HEK293 (cell line): ENCODE results near the gene PPFIA3.

Experiments
- EGR2 ChIP-seq: fragments of 450-650 bp; formaldehyde crosslinking; IDR thresholded peaks from 2 replicates; pipeline ENCODE4 v1.5.1; 2016; ENCODE audit warnings: low read depth, missing biosample characterization, missing genetic modification characterization
- GLIS2 ChIP-seq: fragments of 450-650 bp; formaldehyde crosslinking; IDR thresholded peaks from 2 replicates; pipeline ENCODE4 v1.5.1; 2016; ENCODE audit warnings: missing biosample characterization, missing genetic modification characterization
- HIC1 ChIP-seq: fragments of 450-650 bp; formaldehyde crosslinking; IDR thresholded peaks from 2 replicates; pipeline ENCODE4 v1.5.1; 2016; ENCODE audit warnings: missing biosample characterization, missing genetic modification characterization
- HOXC10 ChIP-seq: sonication (generic); formaldehyde crosslinking; IDR thresholded peaks from 2 replicates; pipeline ENCODE4 v1.8.1; 2023; ENCODE audit warnings: mild to moderate bottlenecking, missing genetic modification reagents
- KLF1 ChIP-seq: fragments of 450-650 bp; formaldehyde crosslinking; IDR thresholded peaks from 2 replicates; pipeline ENCODE4 v1.5.1; 2016; ENCODE audit warnings: missing biosample characterization, missing genetic modification characterization
- SP2 ChIP-seq: fragments of 450-650 bp; formaldehyde crosslinking; IDR thresholded peaks from 2 replicates; pipeline ENCODE4 v1.5.1; 2016; ENCODE audit warnings: missing biosample characterization, missing genetic modification characterization
- WT1 ChIP-seq: fragments of 450-650 bp; formaldehyde crosslinking; IDR thresholded peaks from 2 replicates; pipeline ENCODE4 v1.5.1; 2016; ENCODE audit warnings: missing biosample characterization, missing genetic modification characterization
- ZBTB11 ChIP-seq: fragments of 450-650 bp; formaldehyde crosslinking; conservative IDR thresholded peaks from 2 replicates; pipeline ENCODE4 v1.5.1; 2016; ENCODE audit warnings: low read depth, missing biosample characterization, missing genetic modification characterization
- ZBTB49 ChIP-seq: fragments of 450-650 bp; formaldehyde crosslinking; IDR thresholded peaks from 2 replicates; pipeline ENCODE4 v1.5.1; 2016; ENCODE audit warnings: missing biosample characterization, missing genetic modification characterization, low read depth
- ZFHX2 ChIP-seq: fragments of 450-650 bp; formaldehyde crosslinking; conservative IDR thresholded peaks from 2 replicates; pipeline ENCODE4 v1.5.1; 2016; ENCODE audit warnings: missing biosample characterization, missing genetic modification characterization
- ZFP69B ChIP-seq: fragments of 450-650 bp; formaldehyde crosslinking; IDR thresholded peaks from 2 replicates; pipeline ENCODE4 v1.5.1; 2016; ENCODE audit warnings: missing biosample characterization, missing genetic modification characterization
- ZNF10 ChIP-seq: fragments of 450-650 bp; formaldehyde crosslinking; IDR thresholded peaks from 2 replicates; pipeline ENCODE4 v1.5.1; 2017; ENCODE audit warnings: missing biosample characterization, missing genetic modification characterization
- ZNF132 ChIP-seq: fragments of 450-650 bp; formaldehyde crosslinking; IDR thresholded peaks from 2 replicates; pipeline ENCODE4 v1.5.1; 2017; ENCODE audit warnings: missing biosample characterization, missing genetic modification characterization, borderline replicate concordance
- ZNF140 ChIP-seq: fragments of 450-650 bp; formaldehyde crosslinking; IDR thresholded peaks from 2 replicates; pipeline ENCODE4 v1.5.1; 2016; ENCODE audit warnings: missing biosample characterization, missing genetic modification characterization
- ZNF174 ChIP-seq: fragments of 450-650 bp; formaldehyde crosslinking; IDR thresholded peaks from 2 replicates; pipeline ENCODE4 v1.5.0; 2017; ENCODE audit warnings: missing biosample characterization, mild to moderate bottlenecking, missing genetic modification characterization
- ZNF239 ChIP-seq: fragments of 450-650 bp; formaldehyde crosslinking; IDR thresholded peaks from 2 replicates; pipeline ENCODE4 v1.5.1; 2016; ENCODE audit warnings: missing biosample characterization, missing genetic modification characterization
- ZNF423 ChIP-seq: fragments of 450-650 bp; formaldehyde crosslinking; IDR thresholded peaks from 2 replicates; pipeline ENCODE4 v1.5.1; 2016; ENCODE audit warnings: missing biosample characterization, missing genetic modification characterization
- ZNF473 ChIP-seq: fragments of 450-650 bp; formaldehyde crosslinking; IDR thresholded peaks from 2 replicates; pipeline ENCODE4 v1.5.1; 2017; ENCODE audit warnings: missing biosample characterization, missing genetic modification characterization
- ZNF501 ChIP-seq: fragments of 450-650 bp; formaldehyde crosslinking; IDR thresholded peaks from 2 replicates; pipeline ENCODE4 v1.5.1; 2016; ENCODE audit warnings: missing biosample characterization, missing genetic modification characterization
- ZNF544 ChIP-seq: fragments of 450-650 bp; formaldehyde crosslinking; IDR thresholded peaks from 2 replicates; pipeline ENCODE4 v1.5.0; 2017; ENCODE audit warnings: missing biosample characterization, missing genetic modification characterization
- ZNF600 ChIP-seq: fragments of 450-650 bp; formaldehyde crosslinking; IDR thresholded peaks from 2 replicates; pipeline ENCODE4 v1.5.1; 2016; ENCODE audit warnings: missing biosample characterization, missing genetic modification characterization
- ZNF621 ChIP-seq: fragments of 450-650 bp; formaldehyde crosslinking; IDR thresholded peaks from 2 replicates; pipeline ENCODE4 v1.5.1; 2017; ENCODE audit warnings: missing biosample characterization, missing genetic modification characterization
- TF ChIP-seq, protein P1 (sequence below): sonication (generic); formaldehyde crosslinking; IDR thresholded peaks from 2 replicates; pipeline ENCODE4 v1.8.1; 2022; ENCODE audit warnings: mild to moderate bottlenecking, moderate library complexity, missing genetic modification reagents
- TF ChIP-seq, protein P2 (sequence below): fragments of 450-650 bp; IDR thresholded peaks from 2 replicates; pipeline ENCODE4 v1.5.1; 2018; ENCODE audit warnings: missing biosample characterization, mild to moderate bottlenecking, missing genetic modification characterization
- TF ChIP-seq, protein P3 (sequence below): IDR thresholded peaks from 2 replicates; pipeline ENCODE4 v1.6.1; 2011; ENCODE audit warnings: mild to moderate bottlenecking, low read depth, low read length, borderline replicate concordance

PPFIA3 gene

DNA sequence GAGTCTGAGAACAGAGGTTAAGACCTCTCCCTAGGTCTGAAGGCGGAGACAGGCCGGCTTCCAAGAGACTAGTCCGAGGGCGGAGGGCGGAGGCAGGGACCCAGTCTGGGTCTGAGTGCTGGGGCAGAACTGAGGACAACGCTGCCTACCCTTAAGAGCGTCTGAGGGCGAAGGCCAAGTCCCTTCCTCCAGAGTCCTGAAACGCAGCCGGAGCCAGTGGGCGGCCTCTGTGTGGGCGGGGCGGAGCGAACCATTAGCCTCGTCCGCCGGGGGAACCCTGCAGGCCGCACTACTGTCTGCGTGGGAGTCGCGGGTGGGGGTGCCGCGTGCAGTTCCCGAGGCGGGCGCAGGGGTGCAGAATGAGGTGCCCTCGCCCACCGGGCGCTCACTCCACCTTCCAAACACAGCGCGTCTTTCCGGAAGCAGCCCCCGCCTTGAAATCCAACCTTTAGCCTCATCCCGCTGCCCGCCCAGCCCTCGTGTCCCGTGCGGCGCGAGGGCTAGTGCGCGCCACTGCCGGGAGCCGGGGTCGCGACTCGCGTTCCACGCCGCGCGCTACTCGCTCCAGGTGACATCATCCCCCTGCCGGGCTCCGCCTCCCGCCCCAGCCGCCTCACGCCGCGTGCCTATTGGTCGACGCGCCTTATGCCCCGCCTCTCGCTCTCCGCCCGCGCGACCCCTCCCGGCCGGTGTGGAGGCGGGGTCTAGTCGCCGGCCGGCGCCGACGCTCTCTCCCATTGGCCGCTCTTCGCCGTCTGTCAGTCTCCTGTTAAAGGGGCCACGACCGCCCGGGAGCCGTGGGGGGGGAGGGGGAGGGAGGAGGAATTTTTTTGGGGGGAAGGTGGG, 556 bp upstream of the PPFIA3 start, which contains the start of gene C19orf73 (continued):
- TF ChIP-seq ZNF10 (tag by site-specific recombination) (0 out of 2 replicates have a peak, but pooled peaks have one; percentile 13), ZNF501 (peak; percentile 92), ZNF621 (tag by site-specific recombination) (no peak), ZBTB49 (tag by site-specific recombination) (no peak), EGR2 (tag by site-specific recombination) (peak; percentile 99), WT1 (tag by site-specific recombination) (no peak; the same call in 1 of the 2 replicates), ZNF132 (tag by site-specific recombination) (no peak), HOXC10 (0 out of 2 replicates have a peak, but pooled peaks have one; percentile 62), ZNF473 (no peak), SP2 (tag by site-specific recombination) (peak; percentile 92), ZNF544 (tag by site-specific recombination) (no peak), ZFHX2 (tag by site-specific recombination) (peak; percentile 100), GLIS2 (peak; percentile 58), KLF1 (peak; percentile 81), HIC1 (tag by site-specific recombination) (peak; percentile 81), ZNF239 (tag by site-specific recombination) (peak; percentile 30; the same call in 1 of the 2 replicates), ZNF140 (tag by site-specific recombination) (no peak), ZNF174 (tag by site-specific recombination) (no peak), ZNF600 (peak; percentile 26; the same call in 1 of the 2 replicates), ZNF423 (peak; percentile 42; the same call in 1 of the 2 replicates), ZBTB11 (tag by site-specific recombination) (peak; percentile 37; the same call in 1 of the 2 replicates), ZFP69B (tag by site-specific recombination) (peak; percentile 89)
- TF ChIP-seq, protein P1, sequence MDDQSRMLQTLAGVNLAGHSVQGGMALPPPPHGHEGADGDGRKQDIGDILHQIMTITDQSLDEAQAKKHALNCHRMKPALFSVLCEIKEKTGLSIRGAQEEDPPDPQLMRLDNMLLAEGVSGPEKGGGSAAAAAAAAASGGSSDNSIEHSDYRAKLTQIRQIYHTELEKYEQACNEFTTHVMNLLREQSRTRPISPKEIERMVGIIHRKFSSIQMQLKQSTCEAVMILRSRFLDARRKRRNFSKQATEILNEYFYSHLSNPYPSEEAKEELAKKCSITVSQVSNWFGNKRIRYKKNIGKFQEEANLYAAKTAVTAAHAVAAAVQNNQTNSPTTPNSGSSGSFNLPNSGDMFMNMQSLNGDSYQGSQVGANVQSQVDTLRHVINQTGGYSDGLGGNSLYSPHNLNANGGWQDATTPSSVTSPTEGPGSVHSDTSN (CRISPR knock-in tag), result no peak; the same call in none of the 2 replicates
- TF ChIP-seq, protein P2, sequence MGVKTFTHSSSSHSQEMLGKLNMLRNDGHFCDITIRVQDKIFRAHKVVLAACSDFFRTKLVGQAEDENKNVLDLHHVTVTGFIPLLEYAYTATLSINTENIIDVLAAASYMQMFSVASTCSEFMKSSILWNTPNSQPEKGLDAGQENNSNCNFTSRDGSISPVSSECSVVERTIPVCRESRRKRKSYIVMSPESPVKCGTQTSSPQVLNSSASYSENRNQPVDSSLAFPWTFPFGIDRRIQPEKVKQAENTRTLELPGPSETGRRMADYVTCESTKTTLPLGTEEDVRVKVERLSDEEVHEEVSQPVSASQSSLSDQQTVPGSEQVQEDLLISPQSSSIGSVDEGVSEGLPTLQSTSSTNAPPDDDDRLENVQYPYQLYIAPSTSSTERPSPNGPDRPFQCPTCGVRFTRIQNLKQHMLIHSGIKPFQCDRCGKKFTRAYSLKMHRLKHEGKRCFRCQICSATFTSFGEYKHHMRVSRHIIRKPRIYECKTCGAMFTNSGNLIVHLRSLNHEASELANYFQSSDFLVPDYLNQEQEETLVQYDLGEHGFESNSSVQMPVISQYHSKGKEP (tag by site-specific recombination), result peak; percentile 46; the same call in 1 of the 2 replicates
- TF ChIP-seq, protein P3, sequence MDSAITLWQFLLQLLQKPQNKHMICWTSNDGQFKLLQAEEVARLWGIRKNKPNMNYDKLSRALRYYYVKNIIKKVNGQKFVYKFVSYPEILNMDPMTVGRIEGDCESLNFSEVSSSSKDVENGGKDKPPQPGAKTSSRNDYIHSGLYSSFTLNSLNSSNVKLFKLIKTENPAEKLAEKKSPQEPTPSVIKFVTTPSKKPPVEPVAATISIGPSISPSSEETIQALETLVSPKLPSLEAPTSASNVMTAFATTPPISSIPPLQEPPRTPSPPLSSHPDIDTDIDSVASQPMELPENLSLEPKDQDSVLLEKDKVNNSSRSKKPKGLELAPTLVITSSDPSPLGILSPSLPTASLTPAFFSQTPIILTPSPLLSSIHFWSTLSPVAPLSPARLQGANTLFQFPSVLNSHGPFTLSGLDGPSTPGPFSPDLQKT, result no peak
